Subcutaneous abdominal adipose tissue (tissue), 5 donors: ENCODE data around the gene BCL6B.

Experiments
- H3K27ac ChIP-seq: one replicate; pipeline ENCODE4 v1.7.0; 2013; ENCODE audit warnings: low read depth, mild to moderate bottlenecking, inconsistent platforms, low read length, moderate library complexity
- H3K27me3 ChIP-seq, 5 donors: one replicate each; pipeline ENCODE4 v1.7.0; 2013; ENCODE audit warnings: low read length in 5 of 5, inconsistent platforms in 1 of 5; ENCODE audit not compliant: control insufficient read depth in 5 of 5, insufficient read depth in 4 of 5
- H3K36me3 ChIP-seq, 5 donors: one replicate each; pipeline ENCODE4 v1.7.0; 2013; ENCODE audit warnings: low read length in 5 of 5; ENCODE audit not compliant: control insufficient read depth in 5 of 5, insufficient read depth in 5 of 5
- H3K4me1 ChIP-seq, 5 donors: one replicate each; pipeline ENCODE4 v1.7.0; 2013; ENCODE audit warnings: low read length in 5 of 5, mild to moderate bottlenecking in 3 of 5, moderate library complexity in 1 of 5; ENCODE audit not compliant: control insufficient read depth in 5 of 5, insufficient read depth in 5 of 5
- H3K4me3 ChIP-seq, 5 donors: one replicate each; pipeline ENCODE4 v1.7.0; 2013; ENCODE audit warnings: low read length in 5 of 5, low read depth in 1 of 5
- H3K9ac ChIP-seq, 5 donors: one replicate each; pipeline ENCODE4 v1.7.0; 2013; ENCODE audit warnings: low read length in 5 of 5, mild to moderate bottlenecking in 4 of 5, moderate library complexity in 3 of 5
- H3K9me3 ChIP-seq, 5 donors: one replicate each; pipeline ENCODE4 v1.7.0; 2013; ENCODE audit warnings: low read length in 5 of 5; ENCODE audit not compliant: control insufficient read depth in 5 of 5
- donor health status: healthy.
- donor health status: healthy.
- donor health status: healthy.
- donor health status: healthy.
- donor health status: healthy.

BCL6B gene

GRCh38 chr17:6995500-6996255 lies 27.2 kb upstream of the BCL6B start, which contains the start of gene ALOX12:
Gene ALOX12 (plus strand): TSS chr17:6996049. CDS start chr17:6996118, 69 bp downstream.
- H3K36me3 ChIP-seq = peaks cover 4 to 40% (median 33%) of the 10 kb centered on the region in 5 donors
- peak within 1 kb of the TSS in 4 of 5 donors; percentile 11 to 60 (median 30) for H3K4me3 ChIP-seq
- H3K9ac ChIP-seq = peak within 1 kb of the TSS in 1 of 5 donors; percentile 26
- no peaks in the 10 kb centered on the region for H3K9me3 ChIP-seq
- H3K27me3 ChIP-seq = no peaks in the 10 kb centered on the region
- H3K4me1 ChIP-seq = peaks cover 0 to 15% (median 12%) of the 10 kb centered on the region in 5 donors
- H3K27ac ChIP-seq = no peak within 1 kb of the TSS

- H3K27me3 ChIP-seq = no peaks in the 10 kb centered on the region
- peaks cover 4 to 47% (median 41%) of the 10 kb centered on the region in 5 donors for H3K36me3 ChIP-seq
- no peak overlapping the region for H3K9ac ChIP-seq
- H3K9me3 ChIP-seq = no peaks in the 10 kb centered on the region
- H3K4me1 ChIP-seq = peaks cover 0 to 15% (median 12%) of the 10 kb centered on the region in 5 donors
- H3K4me3 ChIP-seq = peak overlapping the region in 3 of 5 donors; percentile 14 to 60 (median 45)
- H3K27ac ChIP-seq = no peak overlapping the region
Observed at GRCh38 chr17:6996256-6997011, 26.4 kb upstream of the BCL6B start.

GRCh38 chr17:6997171-6997570 lies 25.7 kb upstream of the BCL6B start:
- Histone ChIP-seq H3K4me3 (no peak overlapping the region), H3K27me3 (no peaks in the 10 kb centered on the region), H3K9me3 (no peaks in the 10 kb centered on the region), H3K4me1 (peaks cover 0 to 15% (median 12%) of the 10 kb centered on the region in 5 donors), H3K27ac (no peak overlapping the region), H3K9ac (no peak overlapping the region), H3K36me3 (peaks cover 9 to 55% (median 48%) of the 10 kb centered on the region in 5 donors)

GRCh38 chr17:6998855-6999508 lies 23.9 kb upstream of the BCL6B start:
- Histone ChIP-seq H3K36me3 (peaks cover 10 to 66% (median 57%) of the 10 kb centered on the region in 5 donors), H3K9ac (no peak overlapping the region), H3K27me3 (no peaks in the 10 kb centered on the region), H3K4me1 (peaks cover 0 to 15% (median 12%) of the 10 kb centered on the region in 5 donors), H3K9me3 (no peaks in the 10 kb centered on the region), H3K4me3 (no peak overlapping the region), H3K27ac (no peak overlapping the region)

- Histone ChIP-seq H3K27ac (no peak overlapping the region), H3K36me3 (peaks cover 10 to 68% (median 59%) of the 10 kb centered on the region in 5 donors), H3K4me3 (no peak overlapping the region), H3K27me3 (no peaks in the 10 kb centered on the region), H3K9me3 (no peaks in the 10 kb centered on the region), H3K9ac (no peak overlapping the region), H3K4me1 (peaks cover 0 to 3% (median 2%) of the 10 kb centered on the region in 5 donors)
Observed at GRCh38 chr17:7001318-7001961, 21.4 kb upstream of the BCL6B start.

GRCh38 chr17:7002288-7003047 lies 20.4 kb upstream of the BCL6B start:
- H3K4me3 ChIP-seq = no peak overlapping the region
- peaks cover 10 to 69% (median 55%) of the 10 kb centered on the region in 5 donors for H3K36me3 ChIP-seq
- H3K27me3 ChIP-seq = no peaks in the 10 kb centered on the region
- H3K27ac ChIP-seq = no peak overlapping the region
- H3K9ac ChIP-seq = no peak overlapping the region
- H3K9me3 ChIP-seq = no peaks in the 10 kb centered on the region
- no peaks in the 10 kb centered on the region for H3K4me1 ChIP-seq

- Histone ChIP-seq H3K4me3 (no peak overlapping the region), H3K27ac (no peak overlapping the region), H3K27me3 (no peaks in the 10 kb centered on the region), H3K36me3 (peaks cover 6 to 62% (median 45%) of the 10 kb centered on the region in 5 donors), H3K9me3 (no peaks in the 10 kb centered on the region), H3K9ac (no peak overlapping the region), H3K4me1 (no peaks in the 10 kb centered on the region)
Observed at GRCh38 chr17:7003745-7004144, 19.1 kb upstream of the BCL6B start.

- Histone ChIP-seq H3K9me3 (no peaks in the 10 kb centered on the region), H3K4me1 (peaks cover 0 to 3% (median 2%) of the 10 kb centered on the region in 5 donors), H3K27ac (no peak overlapping the region), H3K4me3 (no peak overlapping the region), H3K9ac (no peak overlapping the region), H3K27me3 (no peaks in the 10 kb centered on the region), H3K36me3 (peaks cover 6 to 55% (median 41%) of the 10 kb centered on the region in 5 donors)
Observed at GRCh38 chr17:7004398-7005253, 18.2 kb upstream of the BCL6B start.
